ENCODE measurements around the gene SPRY4.

GRCh38 chr5:142316051-142316450 is 8.8 kb downstream of the SPRY4 start:
- TF ChIP-seq CTCF (IDR thresholded peaks at IDR 0.05) (no peak), ZNF219 (CRISPR knock-in tag; IDR thresholded peaks at IDR 0.05; ENCODE audit: borderline replicate concordance) (no peak), ZNF532 (CRISPR knock-in tag; IDR thresholded peaks at IDR 0.05; ENCODE audit: borderline replicate concordance) (no peak), USF1 (CRISPR knock-in tag; IDR thresholded peaks at IDR 0.05) (no peak), ARID4B (CRISPR knock-in tag; IDR thresholded peaks at IDR 0.05; ENCODE audit: borderline replicate concordance) (no peak), ESRRA (CRISPR knock-in tag; IDR thresholded peaks at IDR 0.05; ENCODE audit: borderline replicate concordance) (no peak), SP1 (CRISPR knock-in tag; conservative IDR thresholded peaks at IDR 0.05) (no peak), MLX (CRISPR knock-in tag; IDR thresholded peaks at IDR 0.05) (no peak), CBFB (CRISPR knock-in tag; IDR thresholded peaks at IDR 0.05; ENCODE audit: low read depth) (no peak), TEAD4 (CRISPR knock-in tag; IDR thresholded peaks at IDR 0.05) (no peak), FOXP4 (CRISPR knock-in tag; IDR thresholded peaks at IDR 0.05) (no peak), TP53 (CRISPR knock-in tag; IDR thresholded peaks at IDR 0.05) (no peak), PREB (CRISPR knock-in tag; IDR thresholded peaks at IDR 0.05; ENCODE audit: borderline replicate concordance) (no peak)

All from WTC11 (cell line).